WTC11 (cell line): ENCODE results near the gene MCF2L. TPM values are rescaled to one million over a fixed set of nuclear protein-coding genes. Genes with fewer than 3 reads are reported as not detected.

Experiments used
- ATAC-seq: fragments of 200-7000 bp; cut with Tn5 transposase; 2 replicates; pipeline ENCODE4 v1.10.0; 2021; ENCODE audit warnings: mild to moderate bottlenecking, moderate library complexity
- CTCF ChIA-PET: fragments of 300-600 bp; sonication (Branson Sonifier 250); formaldehyde crosslinking; loops from one replicate; lab custom pipeline; 2021; ENCODE audit warnings: antibody characterized with exemption; lab: Charles Lee
- POLR2A ChIA-PET: fragments of 350-600 bp; sonication (Branson Sonifier 250); formaldehyde crosslinking; loops from one replicate; lab custom pipeline; 2021; ENCODE audit warnings: antibody characterized with exemption; lab: Charles Lee
- DNase-seq: peaks from one replicate; pipeline ENCODE4 v3.0.0; 2021; ENCODE audit warnings: low spot score
- H3K27ac Mint-ChIP-seq: 2 replicates; pipeline ENCODE4 v1.8.0; 2021; ENCODE audit warnings: mixed read lengths
- H3K27me3 Mint-ChIP-seq: 2 replicates; pipeline ENCODE4 v1.8.0; 2021; ENCODE audit warnings: low read depth, mild to moderate bottlenecking, moderate library complexity, mixed read lengths
- H3K36me3 Mint-ChIP-seq: 2 replicates; pipeline ENCODE4 v1.8.0; 2021; ENCODE audit warnings: mixed read lengths
- H3K4me1 Mint-ChIP-seq: 2 replicates; pipeline ENCODE4 v1.8.0; 2022; ENCODE audit warnings: mixed read lengths
- H3K4me3 Mint-ChIP-seq: 2 replicates; pipeline ENCODE4 v1.8.0; 2021; ENCODE audit warnings: mild to moderate bottlenecking, moderate library complexity, mixed read lengths
- H3K9me3 Mint-ChIP-seq: 2 replicates; pipeline ENCODE4 v1.8.0; 2021; ENCODE audit warnings: mixed read lengths
- AR ChIP-seq: fragments of 250-450 bp; sonication (Bioruptor Pico); IDR thresholded peaks from 2 replicates; pipeline ENCODE4 v1.9.0; 2021; ENCODE audit warnings: mild to moderate bottlenecking
- ATF2 ChIP-seq: sonication (generic); formaldehyde crosslinking; IDR thresholded peaks from 2 replicates; pipeline ENCODE4 v1.8.1; 2022; ENCODE audit warnings: low read depth, missing genetic modification reagents, borderline replicate concordance
- ATF3 ChIP-seq: sonication (generic); formaldehyde crosslinking; conservative IDR thresholded peaks from 2 replicates; pipeline ENCODE4 v1.8.1; 2022; ENCODE audit warnings: mild to moderate bottlenecking, missing genetic modification reagents
- E2F1 ChIP-seq: sonication (generic); formaldehyde crosslinking; IDR thresholded peaks from 2 replicates; pipeline ENCODE4 v1.8.0; 2022; ENCODE audit warnings: mild to moderate bottlenecking, missing genetic modification reagents
- EMX1 ChIP-seq: fragments of 250-450 bp; sonication (Bioruptor Pico); IDR thresholded peaks from 2 replicates; pipeline ENCODE4 v1.8.0; 2021; ENCODE audit warnings: mild to moderate bottlenecking
- ETV6 ChIP-seq: sonication (generic); formaldehyde crosslinking; IDR thresholded peaks from 2 replicates; pipeline ENCODE4 v1.8.1; 2022; ENCODE audit warnings: mild to moderate bottlenecking, missing genetic modification reagents
- GTF2I ChIP-seq: fragments of 250-450 bp; sonication (Bioruptor Pico); conservative IDR thresholded peaks from 2 replicates; pipeline ENCODE4 v1.4.0; 2021; ENCODE audit warnings: mild to moderate bottlenecking
- HMGXB4 ChIP-seq: sonication (generic); formaldehyde crosslinking; IDR thresholded peaks from 2 replicates; pipeline ENCODE4 v1.8.1; 2023; ENCODE audit warnings: mild to moderate bottlenecking, moderate library complexity, missing genetic modification reagents
- MAX ChIP-seq: sonication (generic); formaldehyde crosslinking; IDR thresholded peaks from 2 replicates; pipeline ENCODE4 v1.8.0; 2022; ENCODE audit warnings: mild to moderate bottlenecking, missing genetic modification reagents
- MLX ChIP-seq: sonication (generic); formaldehyde crosslinking; IDR thresholded peaks from 2 replicates; pipeline ENCODE4 v1.8.1; 2023; ENCODE audit warnings: mild to moderate bottlenecking, missing genetic modification reagents, moderate library complexity
- NFE2L1 ChIP-seq: sonication (generic); formaldehyde crosslinking; IDR thresholded peaks from 2 replicates; pipeline ENCODE4 v1.8.1; 2023; ENCODE audit warnings: missing genetic modification reagents
- NR2C2 ChIP-seq: sonication (generic); formaldehyde crosslinking; IDR thresholded peaks from 2 replicates; pipeline ENCODE4 v1.8.0; 2022; ENCODE audit warnings: mild to moderate bottlenecking, missing genetic modification reagents
- PRDM15 ChIP-seq: sonication (generic); formaldehyde crosslinking; IDR thresholded peaks from 2 replicates; pipeline ENCODE4 v1.8.0; 2022; ENCODE audit warnings: missing genetic modification reagents
- SMAD3 ChIP-seq: sonication (generic); formaldehyde crosslinking; IDR thresholded peaks from 2 replicates; pipeline ENCODE4 v1.8.0; 2022; ENCODE audit warnings: missing genetic modification reagents, mild to moderate bottlenecking, borderline replicate concordance
- SOX15 ChIP-seq: fragments of 250-450 bp; sonication (Bioruptor Pico); IDR thresholded peaks from 2 replicates; pipeline ENCODE4 v1.9.0; 2021; ENCODE audit warnings: mild to moderate bottlenecking
- TP53 ChIP-seq: sonication (generic); formaldehyde crosslinking; IDR thresholded peaks from 2 replicates; pipeline ENCODE4 v1.8.1; 2023; ENCODE audit warnings: mild to moderate bottlenecking, missing genetic modification reagents
- USF1 ChIP-seq: sonication (generic); formaldehyde crosslinking; IDR thresholded peaks from 2 replicates; pipeline ENCODE4 v1.8.0; 2022; ENCODE audit warnings: mild to moderate bottlenecking, missing genetic modification reagents
- ZBTB21 ChIP-seq: sonication (generic); formaldehyde crosslinking; IDR thresholded peaks from 2 replicates; pipeline ENCODE4 v1.8.1; 2023; ENCODE audit warnings: mild to moderate bottlenecking, missing genetic modification reagents, borderline replicate concordance
- ZNF263 ChIP-seq: sonication (generic); formaldehyde crosslinking; IDR thresholded peaks from 2 replicates; pipeline ENCODE4 v1.8.1; 2022; ENCODE audit warnings: low read depth, mild to moderate bottlenecking, moderate library complexity, missing genetic modification reagents
- total RNA-seq: library from RNA; stranded (reverse); gene quantifications from 3 replicates; pipeline ENCODE4 v1.2.3, GENCODE V29; 2021

The MCF2L gene
- total RNA-seq, 1 experiment from 2014 or later = 34.8 TPM

- TF ChIP-seq MLX = no peak
- no peak for TF ChIP-seq TP53
- TF ChIP-seq ATF2 (CRISPR knock-in tag) = no peak
- no peak for TF ChIP-seq ETV6 (CRISPR knock-in tag)
- no peak for TF ChIP-seq PRDM15
- no peak for TF ChIP-seq GTF2I (CRISPR knock-in tag)
- no peak for TF ChIP-seq ZNF263 (CRISPR knock-in tag)
- TF ChIP-seq MAX (CRISPR knock-in tag) = no peak
- no peak for TF ChIP-seq HMGXB4 (CRISPR knock-in tag)
Measured at GRCh38 chr13:113015826-113016525, 47.0 kb downstream of the MCF2L start (continued).

- H3K4me3 Mint-ChIP-seq = no peak overlapping the region
- no peaks in the 10 kb centered on the region for H3K4me1 Mint-ChIP-seq
- no peak for TF ChIP-seq EMX1
- no peak for TF ChIP-seq ZBTB21 (CRISPR knock-in tag)
- TF ChIP-seq ATF3 (CRISPR knock-in tag) = no peak
- TF ChIP-seq SMAD3 (CRISPR knock-in tag) = no peak
- no peak for TF ChIP-seq NFE2L1 (CRISPR knock-in tag)
- no peak for TF ChIP-seq SOX15 (CRISPR knock-in tag)
- TF ChIP-seq NR2C2 = no peak
- no peak for TF ChIP-seq TP53
- TF ChIP-seq USF1 = no peak
- no peak for TF ChIP-seq E2F1
- TF ChIP-seq AR (CRISPR knock-in tag) = no peak
- POLR2A ChIA-PET = no interaction called here
- H3K27me3 Mint-ChIP-seq = no peaks in the 10 kb centered on the region
- CTCF ChIA-PET = no interaction called here
- DNase-seq (no peak), ATAC-seq (no peak)
- H3K9me3 Mint-ChIP-seq = no peaks in the 10 kb centered on the region
- H3K36me3 Mint-ChIP-seq = no peaks in the 10 kb centered on the region
- H3K27ac Mint-ChIP-seq = no peak overlapping the region; the same call in 1 of the 2 replicates
Measured at GRCh38 chr13:113016526-113017295, 47.7 kb downstream of the MCF2L start.
